Smooth muscle cell (in vitro differentiated cells): Measurements from ENCODE around the gene RERE. TPM values are rescaled to one million over a fixed set of nuclear protein-coding genes. Genes with fewer than 3 reads are reported as not detected.
A peak's percentile ranks its signal among the peaks of the same experiment; 100 is the strongest.

Source experiments
- DNase-seq: peaks from one replicate; lab custom pipeline; 2025; ENCODE audit not compliant: unreplicated experiment; lab: John Stamatoyannopoulos, UW
- H2AFZ ChIP-seq: fragments of 200-600 bp; sonication (generic); 2 replicates; pipeline ENCODE4 v1.6.0; 2016; ENCODE audit warnings: antibody characterized with exemption, low read depth, mild to moderate bottlenecking
- H3F3A ChIP-seq: fragments of 200-600 bp; sonication (generic); 2 replicates; pipeline ENCODE4 v1.6.0; 2017; ENCODE audit warnings: antibody characterized with exemption, low read depth
- H3K27ac ChIP-seq: fragments of 200-600 bp; sonication (generic); 2 replicates; pipeline ENCODE4 v1.5.1; 2016; ENCODE audit warnings: low read depth, mild to moderate bottlenecking
- H3K27me3 ChIP-seq: fragments of 200-600 bp; sonication (generic); 2 replicates; pipeline ENCODE4 v1.6.1; 2016; ENCODE audit warnings: low read depth, mild to moderate bottlenecking
- H3K36me3 ChIP-seq: fragments of 200-600 bp; sonication (generic); 2 replicates; pipeline ENCODE4 v1.5.1; 2016; ENCODE audit warnings: low read depth
- H3K4me1 ChIP-seq: fragments of 200-600 bp; sonication (generic); 2 replicates; pipeline ENCODE4 v1.5.1; 2016; ENCODE audit warnings: low read depth
- H3K4me2 ChIP-seq: fragments of 200-600 bp; sonication (generic); 2 replicates; pipeline ENCODE4 v1.6.0; 2016; ENCODE audit warnings: mild to moderate bottlenecking
- H3K4me3 ChIP-seq: fragments of 200-600 bp; sonication (generic); 2 replicates; pipeline ENCODE4 v1.5.1; 2016; ENCODE audit warnings: mild to moderate bottlenecking
- H3K79me2 ChIP-seq: fragments of 200-600 bp; sonication (generic); 2 replicates; pipeline ENCODE4 v1.6.0; 2016; ENCODE audit warnings: low read depth, mild to moderate bottlenecking
- H3K9ac ChIP-seq: fragments of 200-600 bp; sonication (generic); 2 replicates; pipeline ENCODE4 v1.6.0; 2016; ENCODE audit warnings: low read depth
- H3K9me3 ChIP-seq: fragments of 200-600 bp; sonication (generic); replicated peaks from 2 replicates; pipeline ENCODE4 v1.5.1; 2016; ENCODE audit warnings: low read depth
- H4K20me1 ChIP-seq: fragments of 200-600 bp; sonication (generic); 2 replicates; pipeline ENCODE4 v1.6.0; 2016; ENCODE audit warnings: low read depth
- WGBS: methylation state at CpG from one replicate; pipeline ENCODE4 v1.1.7; 2016; ENCODE audit warnings: low lambda C conversion rate; 5-methylcytosine and 5-hydroxymethylcytosine counted together
- polyA plus RNA-seq: library from polyadenylated mRNA; unstranded; fragments of >200 nt; fragmentation: Nextera tagmentation; extraction: Ambion mirVana; gene quantifications from 2 replicates; pipeline ENCODE4 v1.2.1, GENCODE V29; 2016
- total RNA-seq: library from RNA; depleted of rRNA; stranded (reverse); fragments of >200 nt; gene quantifications from 2 replicates; pipeline ENCODE4 v1.2.3, GENCODE V29; 2014
- TF ChIP-seq, protein P1 (sequence below): fragments of 200-600 bp; sonication (generic); IDR thresholded peaks from 2 replicates; pipeline ENCODE4 v1.5.1; 2017; ENCODE audit warnings: borderline replicate concordance, mild to moderate bottlenecking, antibody characterized with exemption; ENCODE audit not compliant: insufficient read depth, poor library complexity, severe bottlenecking

Gene RERE
- total and polyA plus RNA-seq, 2 experiments from 2014 or later: 45.6 to 59.2 TPM

DNA sequence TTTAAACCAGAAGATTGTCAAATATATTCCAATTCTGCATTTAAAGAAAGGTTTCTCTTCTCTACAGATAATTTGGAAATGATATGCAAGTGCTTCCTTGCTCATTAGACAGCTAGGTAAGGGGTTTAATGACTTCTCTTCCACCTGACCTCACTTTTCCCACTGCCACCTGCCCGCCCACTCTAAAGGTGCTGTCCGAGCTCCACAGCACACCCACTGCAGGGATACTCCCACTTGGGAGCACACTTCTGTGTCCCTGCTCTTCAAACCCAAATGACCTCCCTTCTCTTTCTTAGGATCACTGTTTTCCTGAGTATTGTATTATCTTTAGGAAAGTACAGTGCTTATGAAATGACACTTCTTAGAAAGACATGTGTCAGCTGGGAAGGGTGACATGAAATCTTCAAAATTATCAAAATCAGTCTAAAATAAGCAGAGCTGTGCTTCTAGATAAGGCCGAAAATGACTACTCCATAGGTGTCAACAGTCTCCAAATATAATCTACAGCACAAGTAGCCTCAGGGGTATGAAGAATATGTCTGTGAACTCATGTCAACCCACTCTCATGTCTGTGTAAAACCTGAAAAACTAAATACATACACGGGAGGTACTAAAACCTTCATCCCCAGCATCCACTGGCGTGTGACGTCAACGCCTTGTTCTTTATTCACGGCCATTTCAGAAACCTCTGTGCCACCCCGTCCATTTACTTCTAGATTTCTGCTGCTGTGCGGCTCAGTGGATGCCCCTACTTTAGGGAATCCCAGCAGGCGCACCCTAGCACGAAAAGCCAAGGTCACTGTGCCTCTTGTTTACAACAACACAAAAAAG, 428.5 kb downstream of the RERE start:
- H3F3A ChIP-seq: peaks cover 31% of the 10 kb centered on the region
- H3K4me1 ChIP-seq: peaks cover 20% of the 10 kb centered on the region
- peaks cover 97% of the 10 kb centered on the region for H4K20me1 ChIP-seq
- H3K9ac ChIP-seq: no peak overlapping the region
- H3K36me3 ChIP-seq: peaks cover 10% of the 10 kb centered on the region
- DNase-seq: no peak
- H3K79me2 ChIP-seq: peaks cover 91% of the 10 kb centered on the region
- no peak overlapping the region for H3K27ac ChIP-seq
- no peak overlapping the region for H3K4me3 ChIP-seq
- H2AFZ ChIP-seq: no peak overlapping the region
- TF ChIP-seq, protein P1, sequence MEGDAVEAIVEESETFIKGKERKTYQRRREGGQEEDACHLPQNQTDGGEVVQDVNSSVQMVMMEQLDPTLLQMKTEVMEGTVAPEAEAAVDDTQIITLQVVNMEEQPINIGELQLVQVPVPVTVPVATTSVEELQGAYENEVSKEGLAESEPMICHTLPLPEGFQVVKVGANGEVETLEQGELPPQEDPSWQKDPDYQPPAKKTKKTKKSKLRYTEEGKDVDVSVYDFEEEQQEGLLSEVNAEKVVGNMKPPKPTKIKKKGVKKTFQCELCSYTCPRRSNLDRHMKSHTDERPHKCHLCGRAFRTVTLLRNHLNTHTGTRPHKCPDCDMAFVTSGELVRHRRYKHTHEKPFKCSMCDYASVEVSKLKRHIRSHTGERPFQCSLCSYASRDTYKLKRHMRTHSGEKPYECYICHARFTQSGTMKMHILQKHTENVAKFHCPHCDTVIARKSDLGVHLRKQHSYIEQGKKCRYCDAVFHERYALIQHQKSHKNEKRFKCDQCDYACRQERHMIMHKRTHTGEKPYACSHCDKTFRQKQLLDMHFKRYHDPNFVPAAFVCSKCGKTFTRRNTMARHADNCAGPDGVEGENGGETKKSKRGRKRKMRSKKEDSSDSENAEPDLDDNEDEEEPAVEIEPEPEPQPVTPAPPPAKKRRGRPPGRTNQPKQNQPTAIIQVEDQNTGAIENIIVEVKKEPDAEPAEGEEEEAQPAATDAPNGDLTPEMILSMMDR: no peak
- no peak overlapping the region for H3K4me2 ChIP-seq
- no peaks in the 10 kb centered on the region for H3K27me3 ChIP-seq
- H3K9me3 ChIP-seq: no peaks in the 10 kb centered on the region
- 98% methylated on average over 12 of the region's 12 CpGs for WGBS

DNA sequence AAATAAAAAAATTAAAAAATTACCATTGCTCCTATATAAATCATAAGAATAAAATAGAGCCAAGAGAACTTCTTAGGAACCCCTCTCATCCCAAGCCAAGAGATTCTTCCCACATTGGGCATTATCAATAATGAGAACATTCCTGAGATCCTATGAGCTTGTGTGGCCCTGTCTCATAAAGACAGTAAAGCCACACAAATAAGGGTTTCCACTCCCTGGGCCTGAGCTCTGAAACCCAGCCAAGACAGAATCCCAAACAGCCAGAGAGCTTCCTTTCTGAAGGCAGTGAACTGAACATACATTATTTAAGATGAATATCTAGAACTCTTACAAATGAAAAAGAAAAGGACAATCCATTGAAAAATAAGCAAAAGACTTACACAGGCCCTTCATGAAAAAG, 431.2 kb downstream of the RERE start:
- Histone ChIP-seq H3K79me2 (peaks cover 91% of the 10 kb centered on the region), H3K4me3 (no peak overlapping the region), H3K27me3 (no peaks in the 10 kb centered on the region), H2AFZ (no peak overlapping the region), H3K36me3 (peaks cover 11% of the 10 kb centered on the region), H3F3A (peaks cover 46% of the 10 kb centered on the region), H3K9me3 (no peaks in the 10 kb centered on the region), H3K27ac (peak overlapping the region; percentile 33), H3K9ac (no peak overlapping the region), H3K4me1 (peaks cover 36% of the 10 kb centered on the region), H4K20me1 (peaks cover 97% of the 10 kb centered on the region), H3K4me2 (no peak overlapping the region)
- DNase-seq: no peak
- TF ChIP-seq, protein P1: no peak

DNA sequence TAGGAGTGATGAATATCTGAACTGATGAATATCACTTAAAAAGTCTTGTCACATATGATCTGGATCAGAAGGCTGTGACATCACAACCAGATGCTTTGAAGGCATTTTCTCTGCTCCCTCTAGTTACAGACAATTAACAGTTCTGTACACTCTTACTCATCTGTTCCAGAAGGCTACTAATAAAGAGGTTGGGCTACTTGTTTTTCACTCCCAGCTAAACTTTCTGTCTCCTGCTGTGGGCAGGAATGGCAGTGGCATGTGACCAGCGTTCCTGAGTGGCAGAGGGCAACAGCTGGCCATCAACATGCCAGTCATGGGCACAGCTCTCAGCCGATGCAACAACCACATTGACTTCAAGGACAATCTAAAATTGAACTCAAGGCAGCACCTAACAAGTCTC, 432.9 kb downstream of the RERE start:
- H3K27me3 ChIP-seq: no peaks in the 10 kb centered on the region
- H3K4me1 ChIP-seq: peaks cover 45% of the 10 kb centered on the region
- no peak overlapping the region for H2AFZ ChIP-seq
- peaks cover 97% of the 10 kb centered on the region for H4K20me1 ChIP-seq
- H3K79me2 ChIP-seq: peaks cover 91% of the 10 kb centered on the region
- no peaks in the 10 kb centered on the region for H3K9me3 ChIP-seq
- 88% methylated on average over 2 of the region's 2 CpGs for WGBS
- DNase-seq: no peak
- peak overlapping the region; percentile 26 for H3K27ac ChIP-seq
- H3K4me3 ChIP-seq: no peak overlapping the region
- H3K4me2 ChIP-seq: no peak overlapping the region
- TF ChIP-seq, protein P1: no peak
- peaks cover 11% of the 10 kb centered on the region for H3K36me3 ChIP-seq
- H3K9ac ChIP-seq: no peak overlapping the region
- H3F3A ChIP-seq: peaks cover 43% of the 10 kb centered on the region

DNA sequence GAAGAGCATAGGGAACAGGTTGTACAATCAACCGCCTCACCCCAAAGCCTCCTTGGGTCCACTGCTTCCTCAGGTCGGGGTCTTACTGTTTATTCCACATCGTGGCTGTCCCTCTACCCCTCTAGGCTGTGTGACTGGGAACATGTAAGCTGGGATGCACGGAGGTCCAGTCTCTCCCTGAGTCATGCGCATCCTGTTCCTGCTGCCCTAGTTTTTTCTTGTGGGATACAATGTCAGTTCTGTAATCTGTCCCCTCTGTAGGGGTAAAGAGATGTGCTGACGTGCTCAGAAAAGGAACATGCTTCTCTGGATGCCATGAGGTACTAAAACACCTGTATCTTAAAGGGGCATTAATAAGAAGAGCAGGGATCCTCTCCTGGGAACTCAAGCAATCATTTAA, 433.4 kb downstream of the RERE start:
- Histone ChIP-seq H3K4me1 (peaks cover 50% of the 10 kb centered on the region), H3K79me2 (peaks cover 91% of the 10 kb centered on the region), H3F3A (peaks cover 42% of the 10 kb centered on the region), H3K9me3 (no peaks in the 10 kb centered on the region), H3K27ac (peak overlapping the region; percentile 26), H3K36me3 (peaks cover 11% of the 10 kb centered on the region), H4K20me1 (peaks cover 97% of the 10 kb centered on the region), H3K4me3 (no peak overlapping the region), H2AFZ (no peak overlapping the region), H3K27me3 (no peaks in the 10 kb centered on the region), H3K4me2 (no peak overlapping the region), H3K9ac (no peak overlapping the region)
- TF ChIP-seq, protein P1: no peak
- WGBS: 72% methylated on average over 6 of the region's 6 CpGs
- DNase-seq: no peak
